Renal pelvis (tissue), 4 donors: ENCODE measurements around the gene TPCN1. TPM values are rescaled to one million over a fixed set of nuclear protein-coding genes. Genes with fewer than 3 reads are reported as not detected.

Experiments
- DNase-seq: peaks from one replicate; pipeline ENCODE4 v3.0.0-alpha.2; 2013
- polyA plus RNA-seq, 3 donors: library from polyadenylated mRNA; unstranded; fragments of 120-200 nt; gene quantifications; one replicate each; pipeline ENCODE4 v1.2.1, GENCODE V29; 2013; ENCODE audit not compliant: insufficient read length in 3 of 3

The TPCN1 gene
- polyA plus RNA-seq, 3 donors: 32.7 to 49.4 (median 47.8) TPM

DNA sequence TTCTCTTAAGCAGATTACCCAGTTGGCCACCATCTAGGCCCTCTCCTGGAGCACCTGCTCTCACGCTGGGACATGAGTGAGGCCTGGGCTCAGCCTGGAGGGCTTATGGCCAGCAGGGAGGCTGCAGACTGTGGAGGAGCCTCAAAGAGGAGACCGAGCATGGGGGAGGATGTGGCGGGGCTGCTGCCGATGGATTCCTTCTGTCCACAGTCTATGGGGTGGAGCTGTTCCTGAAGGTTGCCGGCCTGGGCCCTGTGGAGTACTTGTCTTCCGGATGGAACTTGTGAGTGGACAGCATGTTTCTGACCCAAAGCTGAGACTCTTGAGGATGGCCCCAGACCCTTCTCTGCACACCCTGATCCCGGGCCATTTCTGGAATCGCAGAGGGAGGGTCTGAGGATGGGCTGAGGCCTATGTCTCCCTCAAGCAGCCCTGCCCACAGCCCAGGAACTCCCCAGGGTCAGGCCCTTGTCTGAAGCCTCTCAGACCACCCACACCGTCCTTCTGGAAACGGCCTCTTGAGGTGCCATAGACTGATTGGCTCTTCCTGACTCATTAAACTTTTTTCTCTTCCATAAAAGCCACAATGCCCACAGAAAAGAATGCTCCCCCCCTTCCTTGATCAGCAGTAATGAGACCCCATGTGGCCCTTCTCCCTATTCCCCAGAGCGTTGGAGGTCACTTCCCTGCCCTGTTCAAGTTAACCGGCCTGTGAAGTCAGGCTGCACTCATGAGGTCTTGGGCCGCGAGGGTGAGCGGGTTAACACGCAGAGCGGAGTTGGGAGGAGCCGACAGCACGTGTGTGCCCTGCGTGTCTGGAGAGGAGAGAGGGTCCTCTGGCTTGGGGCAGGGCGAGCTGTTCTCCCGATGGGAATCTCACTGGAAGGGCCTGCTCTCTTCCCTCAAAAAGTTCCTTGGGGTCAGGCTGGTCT is 64.7 kb downstream of the TPCN1 start:
- no peak for DNase-seq

DNA sequence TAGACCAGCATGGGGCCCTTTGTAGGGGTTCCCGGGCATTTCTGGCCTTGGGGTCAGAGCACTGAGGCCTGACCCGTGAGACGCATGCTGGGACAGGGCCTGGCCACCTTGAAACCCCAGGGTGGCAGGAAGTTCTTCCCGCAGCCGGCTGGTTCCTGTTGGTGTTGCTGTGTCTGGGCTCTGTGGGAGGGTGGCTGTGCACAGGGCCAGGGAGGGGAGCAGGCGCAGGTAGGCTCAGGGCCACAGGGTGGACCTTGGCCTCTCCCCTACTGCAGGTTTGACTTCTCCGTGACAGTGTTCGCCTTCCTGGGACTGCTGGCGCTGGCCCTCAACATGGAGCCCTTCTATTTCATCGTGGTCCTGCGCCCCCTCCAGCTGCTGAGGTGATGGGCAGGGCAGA is 65.4 kb downstream of the TPCN1 start:
- no peak for DNase-seq

GRCh38 chr12:113287146-113287898 is 66.1 kb downstream of the TPCN1 start:
- no peak for DNase-seq

- no peak for DNase-seq
Observed at GRCh38 chr12:113287899-113288282, 66.6 kb downstream of the TPCN1 start.

GRCh38 chr12:113289361-113289760 is 68.1 kb downstream of the TPCN1 start:
- no peak for DNase-seq

DNA sequence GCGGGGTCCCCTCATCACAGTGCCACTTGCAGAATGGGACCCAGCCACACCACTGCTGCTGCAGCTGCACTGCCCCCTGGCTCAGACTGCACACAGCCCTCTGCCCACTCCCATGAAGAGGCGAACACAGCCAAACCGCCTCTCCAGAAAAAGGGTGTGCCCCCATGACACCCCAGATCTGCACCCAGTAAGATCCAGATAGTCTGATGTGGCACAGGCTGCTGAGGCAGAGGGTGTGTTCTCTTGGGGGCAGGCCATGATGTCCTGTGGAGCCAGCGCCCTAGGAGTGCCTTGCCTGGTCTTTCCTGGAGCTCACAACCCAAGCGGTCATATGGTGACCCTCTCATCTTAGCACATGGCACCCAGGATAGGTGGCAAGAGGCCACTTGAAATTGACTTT is 69.2 kb downstream of the TPCN1 start:
- DNase-seq: no peak

DNA sequence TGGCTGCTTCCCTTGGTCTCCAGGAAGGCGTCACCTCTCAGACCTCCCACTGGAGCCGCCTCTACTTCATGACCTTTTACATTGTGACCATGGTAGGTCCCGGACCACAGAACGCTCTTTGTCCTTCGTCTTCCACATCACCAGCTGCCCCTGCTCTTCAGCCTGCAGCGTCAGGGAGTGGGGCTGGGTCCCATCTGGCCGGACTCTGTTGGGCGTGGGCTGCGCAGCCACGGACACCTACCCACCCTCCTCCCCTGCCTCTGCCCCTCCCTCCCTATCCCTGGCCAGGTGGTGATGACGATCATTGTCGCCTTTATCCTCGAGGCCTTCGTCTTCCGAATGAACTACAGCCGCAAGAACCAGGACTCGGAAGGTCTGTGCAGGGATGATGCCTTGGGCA is 70.3 kb downstream of the TPCN1 start:
- DNase-seq: no peak

DNA sequence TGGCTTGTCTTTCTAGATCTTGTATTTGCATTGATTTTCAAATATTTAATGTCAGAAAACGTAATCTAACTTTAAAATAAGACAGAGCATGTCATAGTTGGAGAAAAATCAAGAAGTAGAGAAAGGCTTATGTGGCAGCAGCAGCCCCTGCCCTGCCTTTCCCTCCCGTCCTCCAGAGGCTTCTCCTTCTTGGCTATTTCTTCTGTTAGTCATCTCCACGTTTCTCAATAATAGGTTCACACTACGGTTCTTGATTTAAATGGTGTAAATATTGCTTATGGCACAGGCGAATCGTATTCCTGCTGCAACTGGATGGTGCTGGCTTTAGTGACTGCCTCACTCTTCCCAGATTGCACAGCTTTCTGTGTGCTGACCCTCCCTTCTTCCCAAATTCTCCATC is 70.8 kb downstream of the TPCN1 start:
- no peak for DNase-seq

DNA sequence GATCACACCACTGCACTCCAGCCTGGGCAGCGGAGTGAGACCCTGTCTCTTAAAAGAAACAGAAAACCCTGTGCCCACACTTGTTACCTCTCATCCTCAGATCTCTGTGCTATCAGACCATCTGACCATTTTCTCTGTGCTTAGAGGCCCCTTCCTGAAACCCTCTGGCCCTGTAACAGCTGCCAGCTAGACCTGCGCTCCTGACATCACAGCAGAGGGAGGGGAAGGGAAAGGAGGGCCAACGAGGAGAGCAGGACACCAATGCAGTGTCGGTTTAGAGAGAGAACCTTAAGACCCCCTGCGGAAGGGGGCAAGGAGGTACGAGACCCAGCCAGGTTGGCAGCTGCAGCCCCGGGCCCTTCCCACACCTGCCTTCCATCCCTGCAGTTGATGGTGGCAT is 71.3 kb downstream of the TPCN1 start:
- no peak for DNase-seq

GRCh38 chr12:113293100-113293499 is 71.8 kb downstream of the TPCN1 start:
- no peak for DNase-seq

DNA sequence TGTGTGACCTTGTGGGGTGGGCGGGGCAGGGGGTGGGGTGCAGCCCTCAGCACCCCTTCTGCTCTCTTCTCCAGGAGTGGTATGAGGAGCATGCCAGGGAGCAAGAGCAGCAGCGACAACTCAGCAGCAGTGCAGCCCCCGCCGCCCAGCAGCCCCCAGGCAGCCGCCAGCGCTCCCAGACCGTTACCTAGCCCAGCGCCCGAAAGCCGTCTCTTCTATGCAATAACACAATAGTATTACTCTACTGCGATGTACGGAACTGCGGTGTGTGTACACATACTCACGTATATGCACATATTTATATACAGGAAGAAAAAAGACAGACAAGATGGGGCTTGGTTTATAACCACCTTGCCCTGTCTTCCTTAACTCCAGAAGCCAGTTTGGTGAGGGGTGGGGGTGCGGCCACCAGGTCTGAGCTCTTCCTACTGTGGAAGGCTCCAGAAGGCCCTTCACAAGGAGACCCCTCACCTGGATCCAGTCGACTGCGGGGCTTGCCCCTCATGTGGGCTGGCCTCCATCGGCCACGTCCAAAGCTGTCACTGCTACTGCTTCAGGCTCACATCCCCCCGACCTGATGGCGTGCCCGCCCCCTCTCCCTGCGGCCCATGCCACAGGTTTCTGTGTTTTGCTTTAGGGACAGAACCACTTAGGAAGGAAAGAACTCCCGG is 74.8 kb downstream of the TPCN1 start:
- no peak for DNase-seq

GRCh38 chr12:113296557-113297213 is 75.4 kb downstream of the TPCN1 start:
- no peak for DNase-seq

GRCh38 chr12:113297214-113297587 is 75.9 kb downstream of the TPCN1 start:
- DNase-seq: no peak

DNA sequence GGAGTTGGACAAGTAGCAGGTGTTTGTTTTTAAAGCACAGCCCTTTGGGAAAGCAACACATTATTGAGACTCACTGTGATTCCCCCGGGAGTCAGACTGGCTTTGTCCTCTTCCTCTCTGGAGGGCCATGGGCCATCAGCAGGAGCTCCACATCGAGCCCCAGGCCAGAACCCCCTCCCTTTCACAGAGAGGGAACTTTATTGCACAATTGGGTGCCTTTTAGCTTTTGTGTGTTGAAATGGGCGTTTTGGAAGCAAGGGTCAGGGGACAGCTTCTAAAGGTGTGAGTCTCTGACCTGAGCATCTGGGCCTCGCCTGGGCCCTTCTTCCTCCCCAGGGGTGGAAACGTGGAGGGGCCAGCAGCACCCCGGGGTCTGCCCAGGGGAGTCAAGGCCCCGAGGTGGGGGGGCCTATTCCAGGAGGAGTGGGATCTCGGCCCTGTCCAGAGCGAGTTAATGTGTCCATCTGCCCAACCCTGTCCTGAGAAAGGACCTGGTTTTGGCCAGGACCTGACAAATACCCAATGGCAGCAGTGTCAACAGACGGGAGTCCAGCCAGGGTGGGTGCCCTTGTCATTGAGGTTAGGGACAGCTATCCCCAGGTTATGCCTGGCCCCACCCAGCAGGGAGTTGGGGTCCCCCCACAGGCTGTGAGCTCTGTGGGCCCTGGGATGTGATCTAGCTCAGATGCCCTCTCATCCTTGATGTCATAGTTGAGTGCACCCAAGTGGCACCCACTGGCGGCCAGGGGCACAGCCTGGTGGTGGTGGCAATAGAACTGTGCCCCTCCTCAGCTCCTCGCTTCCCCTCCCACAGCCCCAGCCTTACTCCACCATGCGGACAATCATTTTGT is 76.6 kb downstream of the TPCN1 start:
- DNase-seq: no peak

DNA sequence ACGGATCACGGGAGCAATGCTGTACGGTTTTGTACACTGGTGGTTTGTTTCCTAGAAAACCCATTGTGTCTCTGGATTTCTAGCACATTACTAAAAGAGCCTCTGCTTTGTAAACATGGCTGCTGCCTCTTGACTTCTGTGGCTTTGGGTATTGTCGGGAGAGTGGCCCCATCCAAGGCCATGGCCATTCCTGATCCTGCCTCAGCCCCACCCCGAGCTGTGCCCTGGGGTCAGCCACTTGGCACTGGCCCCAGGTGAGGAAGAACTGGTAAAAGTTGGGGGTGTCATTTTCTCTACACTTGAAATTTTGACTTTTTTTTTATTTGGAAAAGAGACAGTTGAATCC is 77.2 kb downstream of the TPCN1 start:
- DNase-seq: no peak

- DNase-seq: no peak
Observed at GRCh38 chr12:113298861-113299545, 77.7 kb downstream of the TPCN1 start.

GRCh38 chr12:113299619-113300237 is 78.5 kb downstream of the TPCN1 start:
- no peak for DNase-seq

DNA sequence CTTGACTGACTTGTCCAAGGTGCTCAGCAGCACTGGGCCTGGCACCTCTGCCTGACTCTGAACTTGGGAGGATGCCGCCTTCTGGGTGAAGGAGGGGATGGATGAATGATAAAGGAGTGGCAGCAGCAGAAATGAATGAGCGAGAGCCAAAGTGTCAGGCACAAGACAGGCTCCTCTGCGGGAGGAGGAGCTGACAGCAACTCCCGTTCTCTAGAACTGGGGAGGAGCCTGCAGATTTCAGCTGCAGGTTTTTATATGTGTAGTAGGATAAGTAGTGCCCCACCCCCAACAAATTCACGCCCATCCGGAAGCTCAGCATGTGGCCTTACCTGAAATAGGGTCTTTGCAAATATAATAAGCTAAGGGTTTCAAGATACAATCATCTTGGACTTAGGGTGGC is 80.5 kb downstream of the TPCN1 start:
- no peak for DNase-seq

GRCh38 chr12:113302466-113302865 is 81.2 kb downstream of the TPCN1 start:
- DNase-seq: no peak
